ENCODE results near the gene MAJIN. TPM values are rescaled to one million over a fixed set of nuclear protein-coding genes. Genes with fewer than 3 reads are reported as not detected.

The MAJIN gene
- total and polyA plus RNA-seq, 9 of the 15 experiments (the other 6 are each of a cell fraction or from before 2014, with no cell fraction given), result 0.17 to 0.83 (median 0.24) TPM; not detected in 2

DNA sequence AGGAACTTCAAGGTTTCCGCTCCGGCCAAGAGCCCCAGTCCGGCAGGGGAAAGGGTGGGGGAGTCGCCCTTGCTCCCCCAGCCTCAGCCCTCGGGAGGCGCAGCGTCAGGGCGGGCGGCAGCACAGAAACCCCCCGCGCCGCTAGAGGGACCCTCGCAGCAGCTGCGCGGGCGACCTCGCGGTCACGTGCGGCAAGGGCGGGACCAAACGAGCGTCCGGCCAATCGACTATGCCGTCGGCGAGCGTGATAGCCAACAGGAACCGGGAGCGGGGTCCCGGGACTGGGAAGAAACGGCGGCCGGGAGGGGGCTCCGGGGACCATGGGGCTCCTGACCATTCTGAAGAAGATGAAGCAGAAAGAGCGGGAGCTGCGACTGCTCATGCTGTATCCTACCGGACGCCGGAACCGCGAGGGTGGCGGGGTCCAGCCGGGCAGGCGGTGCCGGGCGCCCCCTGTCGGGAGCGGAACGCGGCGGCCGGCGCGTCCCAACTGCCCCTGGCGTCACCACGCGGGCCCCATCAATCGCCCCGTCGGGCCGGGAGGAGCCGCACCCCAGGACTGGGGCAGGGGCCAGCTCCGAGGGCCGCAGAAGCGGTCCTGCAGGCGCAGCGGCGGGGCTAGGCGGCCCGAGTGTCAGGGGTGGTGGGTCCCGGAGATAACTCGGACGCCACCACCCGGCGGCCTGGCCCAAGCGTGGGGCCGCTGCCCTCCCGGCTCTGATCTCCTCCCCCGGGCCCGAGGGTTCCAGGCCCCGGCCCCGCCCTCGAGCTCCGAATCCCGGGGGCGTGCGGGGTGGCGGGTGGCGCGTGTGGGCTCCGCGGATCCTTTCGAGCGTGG, 42.2 kb upstream of the MAJIN start, which contains the start of gene ARL2 (continued):
- TF ChIP-seq, protein P1, sequence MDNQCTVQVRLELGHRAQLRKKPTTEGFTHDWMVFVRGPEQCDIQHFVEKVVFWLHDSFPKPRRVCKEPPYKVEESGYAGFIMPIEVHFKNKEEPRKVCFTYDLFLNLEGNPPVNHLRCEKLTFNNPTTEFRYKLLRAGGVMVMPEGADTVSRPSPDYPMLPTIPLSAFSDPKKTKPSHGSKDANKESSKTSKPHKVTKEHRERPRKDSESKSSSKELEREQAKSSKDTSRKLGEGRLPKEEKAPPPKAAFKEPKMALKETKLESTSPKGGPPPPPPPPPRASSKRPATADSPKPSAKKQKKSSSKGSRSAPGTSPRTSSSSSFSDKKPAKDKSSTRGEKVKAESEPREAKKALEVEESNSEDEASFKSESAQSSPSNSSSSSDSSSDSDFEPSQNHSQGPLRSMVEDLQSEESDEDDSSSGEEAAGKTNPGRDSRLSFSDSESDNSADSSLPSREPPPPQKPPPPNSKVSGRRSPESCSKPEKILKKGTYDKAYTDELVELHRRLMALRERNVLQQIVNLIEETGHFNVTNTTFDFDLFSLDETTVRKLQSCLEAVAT (IDR thresholded peaks at IDR 0.05), result peak; percentile 48 to 53; a peak in 2 of 4 replicates
- no peak for TF ChIP-seq PHTF2 (CRISPR knock-in tag; IDR thresholded peaks at IDR 0.05)
- TF ChIP-seq, protein P2, sequence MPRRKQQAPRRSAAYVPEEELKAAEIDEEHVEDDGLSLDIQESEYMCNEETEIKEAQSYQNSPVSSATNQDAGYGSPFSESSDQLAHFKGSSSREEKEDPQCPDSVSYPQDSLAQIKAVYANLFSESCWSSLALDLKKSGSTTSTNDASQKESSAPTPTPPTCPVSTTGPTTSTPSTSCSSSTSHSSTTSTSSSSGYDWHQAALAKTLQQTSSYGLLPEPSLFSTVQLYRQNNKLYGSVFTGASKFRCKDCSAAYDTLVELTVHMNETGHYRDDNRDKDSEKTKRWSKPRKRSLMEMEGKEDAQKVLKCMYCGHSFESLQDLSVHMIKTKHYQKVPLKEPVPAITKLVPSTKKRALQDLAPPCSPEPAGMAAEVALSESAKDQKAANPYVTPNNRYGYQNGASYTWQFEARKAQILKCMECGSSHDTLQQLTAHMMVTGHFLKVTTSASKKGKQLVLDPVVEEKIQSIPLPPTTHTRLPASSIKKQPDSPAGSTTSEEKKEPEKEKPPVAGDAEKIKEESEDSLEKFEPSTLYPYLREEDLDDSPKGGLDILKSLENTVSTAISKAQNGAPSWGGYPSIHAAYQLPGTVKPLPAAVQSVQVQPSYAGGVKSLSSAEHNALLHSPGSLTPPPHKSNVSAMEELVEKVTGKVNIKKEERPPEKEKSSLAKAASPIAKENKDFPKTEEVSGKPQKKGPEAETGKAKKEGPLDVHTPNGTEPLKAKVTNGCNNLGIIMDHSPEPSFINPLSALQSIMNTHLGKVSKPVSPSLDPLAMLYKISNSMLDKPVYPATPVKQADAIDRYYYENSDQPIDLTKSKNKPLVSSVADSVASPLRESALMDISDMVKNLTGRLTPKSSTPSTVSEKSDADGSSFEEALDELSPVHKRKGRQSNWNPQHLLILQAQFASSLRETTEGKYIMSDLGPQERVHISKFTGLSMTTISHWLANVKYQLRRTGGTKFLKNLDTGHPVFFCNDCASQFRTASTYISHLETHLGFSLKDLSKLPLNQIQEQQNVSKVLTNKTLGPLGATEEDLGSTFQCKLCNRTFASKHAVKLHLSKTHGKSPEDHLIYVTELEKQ (CRISPR knock-in tag; IDR thresholded peaks at IDR 0.05), result no peak
- TF ChIP-seq, protein P3, sequence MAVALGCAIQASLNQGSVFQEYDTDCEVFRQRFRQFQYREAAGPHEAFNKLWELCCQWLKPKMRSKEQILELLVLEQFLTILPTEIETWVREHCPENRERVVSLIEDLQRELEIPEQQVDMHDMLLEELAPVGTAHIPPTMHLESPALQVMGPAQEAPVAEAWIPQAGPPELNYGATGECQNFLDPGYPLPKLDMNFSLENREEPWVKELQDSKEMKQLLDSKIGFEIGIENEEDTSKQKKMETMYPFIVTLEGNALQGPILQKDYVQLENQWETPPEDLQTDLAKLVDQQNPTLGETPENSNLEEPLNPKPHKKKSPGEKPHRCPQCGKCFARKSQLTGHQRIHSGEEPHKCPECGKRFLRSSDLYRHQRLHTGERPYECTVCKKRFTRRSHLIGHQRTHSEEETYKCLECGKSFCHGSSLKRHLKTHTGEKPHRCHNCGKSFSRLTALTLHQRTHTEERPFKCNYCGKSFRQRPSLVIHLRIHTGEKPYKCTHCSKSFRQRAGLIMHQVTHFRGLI (CRISPR knock-in tag; IDR thresholded peaks at IDR 0.05), result no peak
- no peak for TF ChIP-seq CHCHD3 (CRISPR knock-in tag; IDR thresholded peaks at IDR 0.05)
- TF ChIP-seq POLR3G (IDR thresholded peaks at IDR 0.05; ENCODE audit: extremely low read depth, insufficient read length, insufficient replicate concordance), result no peak
- TF ChIP-seq GABPA (tag; conservative IDR thresholded peaks at IDR 0.05; ENCODE audit: low read depth), result peak; percentile 76
- TF ChIP-seq YY1 (IDR thresholded peaks at IDR 0.05; ENCODE audit: borderline replicate concordance in 1 of 3, control insufficient read depth in 1 of 3, extremely low read depth in 1 of 3, insufficient read depth in 3 of 3, insufficient read length in 1 of 3, insufficient replicate concordance in 2 of 3, low read depth in 1 of 3, low read length in 2 of 3), result peak in 2 of 3 experiments; percentile 9 to 40
- TF ChIP-seq SP1 (CRISPR knock-in tag; IDR thresholded peaks at IDR 0.05), result peak; percentile 87; the same call in 1 of the 2 replicates
- TF ChIP-seq, protein P4, sequence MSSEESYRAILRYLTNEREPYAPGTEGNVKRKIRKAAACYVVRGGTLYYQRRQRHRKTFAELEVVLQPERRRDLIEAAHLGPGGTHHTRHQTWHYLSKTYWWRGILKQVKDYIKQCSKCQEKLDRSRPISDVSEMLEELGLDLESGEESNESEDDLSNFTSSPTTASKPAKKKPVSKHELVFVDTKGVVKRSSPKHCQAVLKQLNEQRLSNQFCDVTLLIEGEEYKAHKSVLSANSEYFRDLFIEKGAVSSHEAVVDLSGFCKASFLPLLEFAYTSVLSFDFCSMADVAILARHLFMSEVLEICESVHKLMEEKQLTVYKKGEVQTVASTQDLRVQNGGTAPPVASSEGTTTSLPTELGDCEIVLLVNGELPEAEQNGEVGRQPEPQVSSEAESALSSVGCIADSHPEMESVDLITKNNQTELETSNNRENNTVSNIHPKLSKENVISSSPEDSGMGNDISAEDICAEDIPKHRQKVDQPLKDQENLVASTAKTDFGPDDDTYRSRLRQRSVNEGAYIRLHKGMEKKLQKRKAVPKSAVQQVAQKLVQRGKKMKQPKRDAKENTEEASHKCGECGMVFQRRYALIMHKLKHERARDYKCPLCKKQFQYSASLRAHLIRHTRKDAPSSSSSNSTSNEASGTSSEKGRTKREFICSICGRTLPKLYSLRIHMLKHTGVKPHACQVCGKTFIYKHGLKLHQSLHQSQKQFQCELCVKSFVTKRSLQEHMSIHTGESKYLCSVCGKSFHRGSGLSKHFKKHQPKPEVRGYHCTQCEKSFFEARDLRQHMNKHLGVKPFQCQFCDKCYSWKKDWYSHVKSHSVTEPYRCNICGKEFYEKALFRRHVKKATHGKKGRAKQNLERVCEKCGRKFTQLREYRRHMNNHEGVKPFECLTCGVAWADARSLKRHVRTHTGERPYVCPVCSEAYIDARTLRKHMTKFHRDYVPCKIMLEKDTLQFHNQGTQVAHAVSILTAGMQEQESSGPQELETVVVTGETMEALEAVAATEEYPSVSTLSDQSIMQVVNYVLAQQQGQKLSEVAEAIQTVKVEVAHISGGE (CRISPR knock-in tag; IDR thresholded peaks at IDR 0.05), result peak in 1 of 3 experiments; percentile 80; a peak in 2 of 6 replicates
- TF ChIP-seq TCF7 (IDR thresholded peaks at IDR 0.05; ENCODE audit: borderline replicate concordance), result no peak
- TF ChIP-seq, protein P5, sequence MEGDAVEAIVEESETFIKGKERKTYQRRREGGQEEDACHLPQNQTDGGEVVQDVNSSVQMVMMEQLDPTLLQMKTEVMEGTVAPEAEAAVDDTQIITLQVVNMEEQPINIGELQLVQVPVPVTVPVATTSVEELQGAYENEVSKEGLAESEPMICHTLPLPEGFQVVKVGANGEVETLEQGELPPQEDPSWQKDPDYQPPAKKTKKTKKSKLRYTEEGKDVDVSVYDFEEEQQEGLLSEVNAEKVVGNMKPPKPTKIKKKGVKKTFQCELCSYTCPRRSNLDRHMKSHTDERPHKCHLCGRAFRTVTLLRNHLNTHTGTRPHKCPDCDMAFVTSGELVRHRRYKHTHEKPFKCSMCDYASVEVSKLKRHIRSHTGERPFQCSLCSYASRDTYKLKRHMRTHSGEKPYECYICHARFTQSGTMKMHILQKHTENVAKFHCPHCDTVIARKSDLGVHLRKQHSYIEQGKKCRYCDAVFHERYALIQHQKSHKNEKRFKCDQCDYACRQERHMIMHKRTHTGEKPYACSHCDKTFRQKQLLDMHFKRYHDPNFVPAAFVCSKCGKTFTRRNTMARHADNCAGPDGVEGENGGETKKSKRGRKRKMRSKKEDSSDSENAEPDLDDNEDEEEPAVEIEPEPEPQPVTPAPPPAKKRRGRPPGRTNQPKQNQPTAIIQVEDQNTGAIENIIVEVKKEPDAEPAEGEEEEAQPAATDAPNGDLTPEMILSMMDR (IDR thresholded peaks at IDR 0.05 in 2 of 3, conservative IDR thresholded peaks at IDR 0.05 in 1 of 3; ENCODE audit: insufficient read depth in 2 of 3, low read depth in 1 of 3, low read length in 3 of 3), result peak; percentile 66 to 79 (median 70)

Measured in K562 (cell line).